Erythroblast (primary cell): ENCODE data around the gene NTM.
A peak's percentile ranks its signal among the peaks of the same experiment; 100 is the strongest.

Experiments
- DNase-seq, 2 experiments: peaks; one replicate each; lab custom pipeline; 2025; lab: John Stamatoyannopoulos, UW
- GATA1 ChIP-seq: IDR thresholded peaks from 2 replicates; pipeline ENCODE4 v1.6.1; 2011; ENCODE audit warnings: low read depth, mild to moderate bottlenecking, control low read depth, low read length, moderate library complexity
- POLR2A ChIP-seq: IDR thresholded peaks from 2 replicates; pipeline ENCODE4 v1.6.1; 2011; ENCODE audit warnings: mild to moderate bottlenecking, low read length

NTM gene

GRCh38 chr11:131923309-131923708, 552.9 kb downstream of the NTM start:
- TF ChIP-seq POLR2A (no peak), GATA1 (no peak)
- DNase-seq: no peak

- TF ChIP-seq POLR2A (no peak), GATA1 (no peak)
- no peak for DNase-seq
Observed at GRCh38 chr11:131924001-131924400, 553.6 kb downstream of the NTM start.

- DNase-seq: no peak
- TF ChIP-seq GATA1 (no peak), POLR2A (no peak)
Observed at GRCh38 chr11:131924457-131925201, 554.2 kb downstream of the NTM start.

DNA sequence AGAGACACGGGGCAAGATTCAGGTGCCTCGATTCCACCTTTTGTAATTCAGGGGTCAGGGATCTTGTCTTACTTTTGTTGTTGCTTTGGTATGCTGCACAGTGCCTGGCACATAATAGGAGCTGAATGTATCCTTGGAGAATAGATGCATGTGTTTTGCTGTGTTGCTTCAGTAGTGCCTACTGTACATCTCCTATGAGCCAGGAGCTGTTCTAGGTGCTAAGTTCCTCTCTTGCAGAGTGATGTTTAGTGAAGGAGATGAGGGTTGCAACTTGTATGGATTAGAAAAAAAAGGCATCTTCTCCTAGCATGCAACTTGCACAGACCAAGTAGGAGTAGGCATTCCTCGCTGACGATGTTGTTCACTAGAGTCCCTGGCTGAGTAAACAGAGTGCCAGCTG, 555.4 kb downstream of the NTM start:
- TF ChIP-seq GATA1 (no peak), POLR2A (no peak)
- DNase-seq: no peak

GRCh38 chr11:131928992-131929391, 558.6 kb downstream of the NTM start:
- TF ChIP-seq POLR2A (no peak), GATA1 (no peak)
- DNase-seq: peak in 1 of 2 experiments; percentile 7

DNA sequence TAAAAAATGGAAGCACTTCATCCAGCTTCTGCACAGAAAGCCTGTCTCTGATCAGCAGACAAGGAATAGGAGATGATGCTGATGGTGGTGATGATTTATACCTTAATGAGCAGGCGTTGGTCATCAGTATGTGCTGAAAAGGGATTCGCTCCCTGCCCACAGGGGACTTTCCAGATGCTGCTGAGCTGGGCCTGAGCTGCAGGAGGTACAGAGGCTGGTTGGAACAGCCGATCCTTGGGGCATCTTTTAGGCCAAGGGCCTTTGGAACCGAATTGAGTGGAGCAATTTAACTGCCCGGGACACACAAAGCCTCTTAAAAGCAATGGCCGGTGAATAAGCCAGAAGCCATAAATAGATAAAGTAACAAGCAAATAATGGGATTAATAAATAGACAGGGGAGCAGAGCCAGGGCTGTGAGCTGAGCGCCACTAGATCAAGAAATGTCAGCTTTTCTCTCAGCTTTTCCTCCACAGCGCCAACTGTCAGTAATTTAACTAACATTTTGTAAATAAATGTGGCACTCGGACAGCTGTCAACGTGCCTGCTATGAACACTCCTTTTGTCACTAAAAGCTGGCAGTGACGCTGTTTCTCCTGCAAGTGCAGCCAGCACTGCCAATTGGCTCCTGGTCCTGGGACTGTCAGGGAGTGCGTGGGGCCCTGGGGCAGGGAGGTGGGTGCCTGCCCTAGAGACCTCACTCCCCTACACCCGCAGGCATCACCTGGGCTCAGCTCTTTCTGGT, 562.3 kb downstream of the NTM start:
- DNase-seq: no peak
- TF ChIP-seq GATA1 (no peak), POLR2A (no peak)

GRCh38 chr11:131934006-131934405, 563.6 kb downstream of the NTM start:
- no peak for TF ChIP-seq POLR2A
- TF ChIP-seq GATA1: no peak
- no peak for DNase-seq

- TF ChIP-seq GATA1 (no peak), POLR2A (no peak)
Observed at GRCh38 chr11:131938351-131938751, 567.9 kb downstream of the NTM start.

GRCh38 chr11:131940126-131940525, 569.7 kb downstream of the NTM start:
- no peak for TF ChIP-seq GATA1
- no peak for TF ChIP-seq POLR2A
- peak; percentile 28 to 77 for DNase-seq

More at GRCh38 chr11:131938351-131938751, 567.9 kb downstream of the NTM start:
- peak in 1 of 2 experiments; percentile 2 for DNase-seq

- DNase-seq: no peak
- TF ChIP-seq GATA1: no peak
- no peak for TF ChIP-seq POLR2A
Observed at GRCh38 chr11:131942878-131943277, 572.5 kb downstream of the NTM start.

DNA sequence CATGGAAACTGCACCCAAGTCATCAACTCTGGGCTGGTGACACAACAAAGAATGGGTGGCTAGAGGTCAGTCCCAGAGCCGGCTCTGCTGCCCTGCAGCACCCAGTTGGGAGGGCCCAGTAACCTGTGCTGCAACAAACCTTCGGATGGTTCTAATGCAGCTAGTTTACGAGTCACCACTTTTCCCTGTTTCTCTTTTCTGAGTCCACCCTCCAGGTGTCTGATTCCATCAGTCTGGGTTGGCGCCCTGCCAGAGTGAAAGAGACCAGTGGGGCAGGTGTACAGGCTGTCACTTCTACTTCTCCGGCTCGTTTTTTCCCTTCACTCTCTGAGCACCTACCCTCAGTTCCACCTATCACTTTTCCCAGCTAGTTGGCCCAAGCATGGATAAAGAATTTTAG, 572.9 kb downstream of the NTM start:
- no peak for TF ChIP-seq GATA1
- no peak for TF ChIP-seq POLR2A

GRCh38 chr11:131944736-131945135, 574.3 kb downstream of the NTM start:
- TF ChIP-seq POLR2A (no peak), GATA1 (no peak)

More for the DNA sequence above, 572.9 kb downstream of the NTM start:
- DNase-seq: no peak

GRCh38 chr11:131945706-131946105, 575.3 kb downstream of the NTM start:
- no peak for DNase-seq
- TF ChIP-seq GATA1: no peak
- no peak for TF ChIP-seq POLR2A

More at GRCh38 chr11:131944736-131945135, 574.3 kb downstream of the NTM start:
- DNase-seq: no peak

GRCh38 chr11:131947511-131947910, 577.1 kb downstream of the NTM start:
- DNase-seq: no peak
- no peak for TF ChIP-seq GATA1
- TF ChIP-seq POLR2A: no peak

DNA sequence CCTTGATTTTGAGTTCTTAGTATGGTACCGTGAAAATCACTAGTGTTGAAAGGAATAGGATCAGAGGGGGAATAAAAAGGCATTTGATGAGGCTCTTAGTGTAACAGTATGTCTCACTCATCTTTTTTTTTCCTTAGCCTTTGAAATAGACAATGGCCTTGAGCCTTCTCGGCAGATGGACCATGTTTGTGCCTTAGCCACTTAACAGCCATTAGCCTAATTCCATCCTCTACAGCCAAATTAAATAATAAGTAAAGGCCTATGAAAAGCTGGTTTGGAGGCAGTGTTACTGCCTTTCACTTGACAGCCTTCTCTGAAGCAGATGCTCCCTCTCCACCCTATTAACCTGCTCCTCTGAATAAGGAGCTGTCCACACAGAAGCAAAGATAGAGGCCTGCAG, 580.7 kb downstream of the NTM start:
- TF ChIP-seq GATA1 (no peak), POLR2A (no peak)
- no peak for DNase-seq
